ENCODE measurements around the gene ACADSB.

Gene ACADSB

GRCh38 chr10:123101872-123102271 is 93.1 kb downstream of the ACADSB start:
- DNase-seq (ENCODE audit: low spot score): no peak

GRCh38 chr10:123102673-123103072 is 93.9 kb downstream of the ACADSB start:
- no peak for DNase-seq (ENCODE audit: low spot score)

GRCh38 chr10:123103944-123104343 is 95.1 kb downstream of the ACADSB start:
- no peak for DNase-seq (ENCODE audit: low spot score)
